Suprapubic skin (tissue), 4 donors: ENCODE results near the gene MIPOL1. TPM values are rescaled to one million over a fixed set of nuclear protein-coding genes. Genes with fewer than 3 reads are reported as not detected.

Experiments
- DNase-seq, 2 donors: peaks; one replicate each; pipeline ENCODE4 v3.0.0-alpha.2; 2019; ENCODE audit warnings: low spot score in 2 of 2
- H3K27ac ChIP-seq: fragments of 200-600 bp; sonication (generic); one replicate; pipeline ENCODE4 v1.5.1; 2019
- H3K27me3 ChIP-seq: fragments of 200-600 bp; sonication (generic); one replicate; pipeline ENCODE4 v1.5.1; 2019
- H3K36me3 ChIP-seq: fragments of 200-600 bp; sonication (generic); one replicate; pipeline ENCODE4 v1.5.1; 2019
- H3K4me1 ChIP-seq: fragments of 200-600 bp; sonication (generic); one replicate; pipeline ENCODE4 v1.5.1; 2019
- H3K4me3 ChIP-seq: fragments of 200-600 bp; sonication (generic); one replicate; pipeline ENCODE4 v1.5.1; 2019; ENCODE audit warnings: mild to moderate bottlenecking
- H3K9me3 ChIP-seq: fragments of 200-600 bp; sonication (generic); one replicate; pipeline ENCODE4 v1.5.1; 2019
- EP300 ChIP-seq: sonication (generic); formaldehyde crosslinking; IDR thresholded peaks from one replicate; pipeline ENCODE4 v1.6.1; 2017; ENCODE audit warnings: antibody characterized with exemption
- POLR2A ChIP-seq, 2 donors: fragments of 450-650 bp; IDR thresholded peaks; one replicate each; pipeline ENCODE4 v1.6.1; 2017; ENCODE audit warnings: antibody characterized with exemption in 2 of 2, mild to moderate bottlenecking in 2 of 2, moderate library complexity in 2 of 2
- POLR2AphosphoS5 ChIP-seq, 3 donors: sonication (generic); formaldehyde crosslinking; IDR thresholded peaks; one replicate each; pipeline ENCODE4 v1.6.1; 2017; ENCODE audit warnings: antibody characterized with exemption in 3 of 3
- WGBS: methylation state at CpG from one replicate; pipeline ENCODE4 v1.1.5; 2018; 5-methylcytosine and 5-hydroxymethylcytosine counted together
- total RNA-seq, 4 donors: library from RNA; depleted of rRNA; stranded (reverse); fragments of >200 nt; gene quantifications; one replicate each; pipeline ENCODE4 v1.1.0, GENCODE V29; 2016
- TF ChIP-seq, protein P1 (sequence below), 2 donors: fragments of 200-600 bp in 1 of 2; fragments of 450-650 bp in 1 of 2; sonication (generic) in 1 of 2; IDR thresholded peaks; one replicate each; pipeline ENCODE4 v1.5.1; 2016 to 2019; ENCODE audit warnings: antibody characterized with exemption in 2 of 2, mild to moderate bottlenecking in 1 of 2, moderate library complexity in 1 of 2

MIPOL1 gene
- total RNA-seq, 4 donors from 2014 or later = 3.5 to 12.7 (median 7.6) TPM

- Histone ChIP-seq H3K4me1 (no peaks in the 10 kb centered on the region), H3K9me3 (no peaks in the 10 kb centered on the region), H3K4me3 (no peak overlapping the region), H3K36me3 (peaks cover 5% of the 10 kb centered on the region), H3K27ac (no peak overlapping the region), H3K27me3 (no peaks in the 10 kb centered on the region)
- DNase-seq = no peak
- no peak for TF ChIP-seq POLR2A (IDR thresholded peaks at IDR 0.05)
- TF ChIP-seq, protein P1, sequence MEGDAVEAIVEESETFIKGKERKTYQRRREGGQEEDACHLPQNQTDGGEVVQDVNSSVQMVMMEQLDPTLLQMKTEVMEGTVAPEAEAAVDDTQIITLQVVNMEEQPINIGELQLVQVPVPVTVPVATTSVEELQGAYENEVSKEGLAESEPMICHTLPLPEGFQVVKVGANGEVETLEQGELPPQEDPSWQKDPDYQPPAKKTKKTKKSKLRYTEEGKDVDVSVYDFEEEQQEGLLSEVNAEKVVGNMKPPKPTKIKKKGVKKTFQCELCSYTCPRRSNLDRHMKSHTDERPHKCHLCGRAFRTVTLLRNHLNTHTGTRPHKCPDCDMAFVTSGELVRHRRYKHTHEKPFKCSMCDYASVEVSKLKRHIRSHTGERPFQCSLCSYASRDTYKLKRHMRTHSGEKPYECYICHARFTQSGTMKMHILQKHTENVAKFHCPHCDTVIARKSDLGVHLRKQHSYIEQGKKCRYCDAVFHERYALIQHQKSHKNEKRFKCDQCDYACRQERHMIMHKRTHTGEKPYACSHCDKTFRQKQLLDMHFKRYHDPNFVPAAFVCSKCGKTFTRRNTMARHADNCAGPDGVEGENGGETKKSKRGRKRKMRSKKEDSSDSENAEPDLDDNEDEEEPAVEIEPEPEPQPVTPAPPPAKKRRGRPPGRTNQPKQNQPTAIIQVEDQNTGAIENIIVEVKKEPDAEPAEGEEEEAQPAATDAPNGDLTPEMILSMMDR (IDR thresholded peaks at IDR 0.05) = no peak
- TF ChIP-seq EP300 = no peak
- TF ChIP-seq POLR2AphosphoS5 (IDR thresholded peaks at IDR 0.05) = no peak
These were observed 71.1 kb downstream of the MIPOL1 start for GRCh38 chr14:37268788-37269187.

DNA sequence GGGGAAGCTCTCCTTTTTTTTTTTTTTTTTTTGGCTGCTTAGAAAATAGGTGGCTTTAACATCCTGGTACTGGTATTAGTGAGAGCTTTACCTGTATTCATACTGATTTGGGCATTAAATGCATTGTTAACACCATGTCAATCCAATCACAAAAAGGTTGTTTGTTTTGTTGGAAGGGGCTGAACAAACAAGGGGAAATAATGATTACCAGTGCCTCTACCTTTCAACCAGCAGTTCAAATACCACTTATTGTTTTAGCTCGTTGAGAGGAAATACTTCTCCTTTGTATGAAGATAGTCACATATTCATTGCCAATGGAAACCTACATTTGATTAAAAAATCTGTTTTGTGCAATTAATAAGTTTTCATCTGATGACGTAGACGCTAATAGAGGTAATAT, 72.9 kb downstream of the MIPOL1 start:
- WGBS = 91% methylated on average over 3 of the region's 3 CpGs
- Histone ChIP-seq H3K4me3 (no peak overlapping the region), H3K27me3 (no peaks in the 10 kb centered on the region), H3K9me3 (no peaks in the 10 kb centered on the region), H3K36me3 (peaks cover 5% of the 10 kb centered on the region), H3K27ac (no peak overlapping the region), H3K4me1 (no peaks in the 10 kb centered on the region)
- DNase-seq = no peak
- TF ChIP-seq, protein P1 (IDR thresholded peaks at IDR 0.05) = no peak
- TF ChIP-seq POLR2A (IDR thresholded peaks at IDR 0.05) (no peak), EP300 (no peak), POLR2AphosphoS5 (IDR thresholded peaks at IDR 0.05) (no peak)

DNA sequence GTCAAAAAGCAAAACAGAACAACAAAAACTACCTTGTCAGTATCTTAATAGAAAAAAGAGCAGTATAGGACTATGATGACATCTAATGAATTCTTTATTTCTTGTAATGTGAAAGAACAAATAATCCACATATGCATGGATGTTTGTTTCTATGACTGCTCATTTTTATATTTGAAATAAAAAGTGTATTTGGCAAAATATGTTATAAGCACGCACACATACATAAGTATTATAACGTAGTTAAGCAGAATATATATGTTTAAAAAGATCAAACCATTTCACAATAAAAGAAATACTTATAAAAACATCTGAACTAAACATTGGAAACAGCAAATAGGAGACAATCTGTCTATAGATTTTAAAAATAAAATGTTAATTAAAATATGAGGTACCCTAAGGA, 74.8 kb downstream of the MIPOL1 start:
- Histone ChIP-seq H3K27me3 (no peaks in the 10 kb centered on the region), H3K36me3 (no peaks in the 10 kb centered on the region), H3K27ac (no peak overlapping the region), H3K4me3 (no peak overlapping the region), H3K9me3 (no peaks in the 10 kb centered on the region), H3K4me1 (no peaks in the 10 kb centered on the region)
- no peak for DNase-seq
- 97% methylated on average over 2 of the region's 2 CpGs for WGBS
- no peak for TF ChIP-seq EP300
- no peak for TF ChIP-seq POLR2AphosphoS5 (IDR thresholded peaks at IDR 0.05)
- TF ChIP-seq, protein P1 (IDR thresholded peaks at IDR 0.05) = no peak
- no peak for TF ChIP-seq POLR2A (IDR thresholded peaks at IDR 0.05)

GRCh38 chr14:37274652-37275051, 76.9 kb downstream of the MIPOL1 start:
- WGBS = 86% methylated on average over 1 of the region's 1 CpG
- H3K36me3 ChIP-seq = no peaks in the 10 kb centered on the region
- no peak for DNase-seq
- H3K27me3 ChIP-seq = no peaks in the 10 kb centered on the region
- TF ChIP-seq POLR2AphosphoS5 (IDR thresholded peaks at IDR 0.05) (no peak), EP300 (no peak), POLR2A (IDR thresholded peaks at IDR 0.05) (no peak)
- TF ChIP-seq, protein P1 (IDR thresholded peaks at IDR 0.05) = no peak
- no peak overlapping the region for H3K4me3 ChIP-seq
- H3K4me1 ChIP-seq = no peaks in the 10 kb centered on the region
- no peak overlapping the region for H3K27ac ChIP-seq
- no peaks in the 10 kb centered on the region for H3K9me3 ChIP-seq

DNA sequence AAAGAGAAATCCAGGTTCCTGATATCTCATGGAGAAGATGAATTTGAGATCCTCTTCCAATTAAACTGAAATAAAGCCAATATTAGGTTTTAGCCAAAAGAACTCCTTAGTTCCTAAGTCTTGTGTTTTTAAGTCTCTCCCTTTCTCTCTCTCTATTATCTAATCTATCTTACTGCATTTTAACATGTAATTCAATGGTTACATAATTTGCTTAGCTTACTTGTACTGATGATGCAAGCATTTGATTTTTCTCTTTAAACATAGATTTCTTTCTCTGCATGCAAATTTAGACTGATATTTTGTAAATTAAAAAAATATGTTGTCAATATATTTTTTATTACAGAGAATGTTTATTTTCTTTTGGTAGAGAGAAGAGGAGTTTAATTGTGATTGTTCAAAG, 78.2 kb downstream of the MIPOL1 start:
- no peak for DNase-seq
- no peaks in the 10 kb centered on the region for H3K9me3 ChIP-seq
- TF ChIP-seq EP300 (no peak), POLR2A (IDR thresholded peaks at IDR 0.05) (no peak)
- H3K36me3 ChIP-seq = no peaks in the 10 kb centered on the region
- H3K27ac ChIP-seq = no peak overlapping the region
- H3K4me1 ChIP-seq = no peaks in the 10 kb centered on the region
- no peak overlapping the region for H3K4me3 ChIP-seq
- H3K27me3 ChIP-seq = no peaks in the 10 kb centered on the region
